Limb (tissue), 2 donors: ENCODE data around the gene SLC13A2.

Experiments
- DNase-seq, 2 donors: peaks; one replicate each; pipeline ENCODE4 v3.0.0-alpha.2; 2016; ENCODE audit errors: extremely low spot score in 2 of 2

SLC13A2 gene

GRCh38 chr17:28492352-28493310 lies 19.2 kb downstream of the SLC13A2 start:
- DNase-seq = no peak

- DNase-seq = no peak
These were observed 20.0 kb downstream of the SLC13A2 start for GRCh38 chr17:28493460-28493859.

- DNase-seq = peak; percentile 39 to 84
These were observed 21.2 kb downstream of the SLC13A2 start for GRCh38 chr17:28494445-28495188.

GRCh38 chr17:28495635-28496034 lies 22.2 kb downstream of the SLC13A2 start:
- no peak for DNase-seq

- no peak for DNase-seq
These were observed 24.5 kb downstream of the SLC13A2 start for GRCh38 chr17:28497931-28498330.

- no peak for DNase-seq
These were observed 25.4 kb downstream of the SLC13A2 start for GRCh38 chr17:28498652-28499363.

GRCh38 chr17:28499364-28499664 lies 25.9 kb downstream of the SLC13A2 start:
- DNase-seq = no peak

- DNase-seq = no peak
These were observed 26.4 kb downstream of the SLC13A2 start for GRCh38 chr17:28499684-28500357.

GRCh38 chr17:28500712-28501379 lies 27.4 kb downstream of the SLC13A2 start:
- no peak for DNase-seq

GRCh38 chr17:28501421-28502284 lies 28.2 kb downstream of the SLC13A2 start:
- DNase-seq = no peak

- DNase-seq = no peak
These were observed 30.0 kb downstream of the SLC13A2 start for GRCh38 chr17:28503420-28503819.

GRCh38 chr17:28505986-28506665 lies 32.7 kb downstream of the SLC13A2 start, which contains the start of gene FOXN1:
FOXN1 (plus strand) TSS chr17:28506348; CDS start chr17:28523970, 17,622 bp downstream.
- DNase-seq = no peak

- DNase-seq = no peak
These were observed 33.5 kb downstream of the SLC13A2 start for GRCh38 chr17:28506763-28507487.

- DNase-seq = no peak
These were observed 34.2 kb downstream of the SLC13A2 start for GRCh38 chr17:28507567-28508203.

- no peak for DNase-seq
These were observed 34.8 kb downstream of the SLC13A2 start for GRCh38 chr17:28508211-28508724.

- no peak for DNase-seq
These were observed 36.3 kb downstream of the SLC13A2 start for GRCh38 chr17:28509789-28510188.

- DNase-seq = no peak
These were observed 38.5 kb downstream of the SLC13A2 start for GRCh38 chr17:28511858-28512461.
